Fibroblast of gingiva (primary cell): ENCODE data around the gene ACSS1.

ENCODE experiments used
- DNase-seq: peaks from one replicate; pipeline ENCODE4 v3.0.0-alpha.2; 2011; ENCODE audit warnings: low read depth

Gene ACSS1

GRCh38 chr20:25046181-25046641 lies 11.7 kb downstream of the ACSS1 start:
- no peak for DNase-seq

- DNase-seq, result no peak
Measured at GRCh38 chr20:25045343-25045712, 12.6 kb downstream of the ACSS1 start.

GRCh38 chr20:25044660-25045342 lies 13.1 kb downstream of the ACSS1 start:
- DNase-seq, result no peak

GRCh38 chr20:25044261-25044560 lies 13.7 kb downstream of the ACSS1 start:
- no peak for DNase-seq

- no peak for DNase-seq
Measured at GRCh38 chr20:25043499-25044260, 14.3 kb downstream of the ACSS1 start.

GRCh38 chr20:25042531-25043498 lies 15.1 kb downstream of the ACSS1 start:
- DNase-seq, result no peak

GRCh38 chr20:25041813-25042530 lies 16.0 kb downstream of the ACSS1 start:
- no peak for DNase-seq

- DNase-seq, result peak; percentile 76
Measured at GRCh38 chr20:25040438-25040831, 17.5 kb downstream of the ACSS1 start.

GRCh38 chr20:25039697-25040437 lies 18.1 kb downstream of the ACSS1 start:
- DNase-seq, result peak; percentile 97

GRCh38 chr20:25038591-25039015 lies 19.3 kb downstream of the ACSS1 start:
- DNase-seq, result no peak

GRCh38 chr20:25038103-25038410 lies 19.9 kb downstream of the ACSS1 start:
- no peak for DNase-seq

- peak; percentile 33 for DNase-seq
Measured at GRCh38 chr20:25037288-25038102, 20.4 kb downstream of the ACSS1 start.

- no peak for DNase-seq
Measured at GRCh38 chr20:25036331-25036936, 21.5 kb downstream of the ACSS1 start.

- no peak for DNase-seq
Measured at GRCh38 chr20:25035921-25036320, 22.0 kb downstream of the ACSS1 start.

GRCh38 chr20:25033924-25034300 lies 24.0 kb downstream of the ACSS1 start:
- no peak for DNase-seq

GRCh38 chr20:25033265-25033923 lies 24.5 kb downstream of the ACSS1 start:
- DNase-seq, result no peak

GRCh38 chr20:25032478-25033264 lies 25.3 kb downstream of the ACSS1 start:
- no peak for DNase-seq

- no peak for DNase-seq
Measured at GRCh38 chr20:25032065-25032477, 25.9 kb downstream of the ACSS1 start.

- DNase-seq, result no peak
Measured at GRCh38 chr20:25031241-25031640, 26.7 kb downstream of the ACSS1 start.
